CD4-positive, alpha-beta T cell treated with Interleukin-17A for 1 hour (primary cell): ENCODE measurements around the gene SH2D4B.
"Not testable (repeated sequence)": the region's sequence is repeated elsewhere in the genome, so short reads cannot be mapped to it uniquely, and the experiment has no call there.

ENCODE experiments used
- DNase-seq: peaks from one replicate; pipeline ENCODE4 v3.0.0-alpha.2; 2020

The SH2D4B gene

DNA sequence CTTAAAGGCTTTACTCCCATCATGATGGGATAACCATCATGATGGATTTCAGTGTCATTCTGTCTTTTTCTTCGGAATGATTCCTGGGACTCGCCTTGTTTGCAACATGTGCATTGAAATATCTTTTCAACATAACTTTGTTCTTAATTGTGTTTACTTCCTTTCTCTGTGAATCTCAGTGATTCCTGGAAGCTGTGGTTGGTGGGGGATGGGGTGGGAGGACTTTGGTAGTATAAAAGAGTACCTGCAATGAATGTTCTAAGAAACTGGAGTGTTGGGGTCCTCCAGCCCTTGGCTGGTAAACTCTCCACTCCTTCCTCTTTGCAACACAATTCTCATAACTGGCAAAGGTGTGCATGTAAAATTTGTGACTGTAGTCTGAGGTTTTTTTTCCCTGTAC, 11.5 kb upstream of the SH2D4B start:
- no peak for DNase-seq

DNA sequence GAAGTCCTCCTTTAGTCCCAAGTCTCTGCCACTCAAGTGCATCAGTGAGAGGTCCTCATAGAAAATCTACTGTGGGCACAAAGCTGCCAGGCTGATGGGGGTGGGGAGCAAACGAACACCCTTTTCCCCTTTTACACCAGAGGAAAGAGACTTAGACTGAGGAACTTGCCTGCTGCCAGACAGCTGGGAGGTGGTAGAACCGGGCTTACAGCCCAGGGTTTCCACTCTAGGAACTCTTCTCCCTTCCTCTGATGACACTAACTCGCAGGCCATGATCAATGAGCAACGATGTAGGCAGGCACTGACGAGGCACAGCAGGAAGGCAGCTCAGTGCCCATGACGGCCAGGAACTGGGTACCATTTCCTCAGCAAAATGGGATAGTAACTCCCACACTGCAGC, 11.0 kb upstream of the SH2D4B start:
- no peak for DNase-seq

DNA sequence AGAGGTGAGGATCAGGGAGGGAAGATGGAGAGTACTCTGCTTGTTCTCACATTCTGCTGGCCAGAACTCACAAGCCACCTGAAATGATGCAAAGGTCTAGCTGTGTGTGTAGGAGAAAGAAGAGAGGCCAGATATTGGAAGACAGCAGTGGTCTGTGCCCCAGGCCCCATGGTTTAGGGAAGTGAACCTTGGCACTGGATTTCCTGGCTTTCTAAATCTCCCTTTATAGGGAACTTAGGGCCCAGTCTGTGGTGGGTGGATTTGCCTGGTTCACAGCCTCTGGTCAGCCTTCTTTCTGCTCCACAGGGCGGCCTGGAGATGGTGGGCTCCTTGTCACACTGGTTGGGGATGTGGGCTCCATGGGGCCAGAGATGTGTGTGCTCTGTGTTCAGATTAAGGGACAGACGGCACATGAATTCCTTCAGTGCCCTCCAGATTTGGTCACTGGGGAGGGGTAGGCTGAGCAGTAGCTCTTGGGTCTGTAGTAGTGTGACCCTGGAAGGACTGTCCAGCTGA, 9.5 kb upstream of the SH2D4B start:
- DNase-seq, result no peak

DNA sequence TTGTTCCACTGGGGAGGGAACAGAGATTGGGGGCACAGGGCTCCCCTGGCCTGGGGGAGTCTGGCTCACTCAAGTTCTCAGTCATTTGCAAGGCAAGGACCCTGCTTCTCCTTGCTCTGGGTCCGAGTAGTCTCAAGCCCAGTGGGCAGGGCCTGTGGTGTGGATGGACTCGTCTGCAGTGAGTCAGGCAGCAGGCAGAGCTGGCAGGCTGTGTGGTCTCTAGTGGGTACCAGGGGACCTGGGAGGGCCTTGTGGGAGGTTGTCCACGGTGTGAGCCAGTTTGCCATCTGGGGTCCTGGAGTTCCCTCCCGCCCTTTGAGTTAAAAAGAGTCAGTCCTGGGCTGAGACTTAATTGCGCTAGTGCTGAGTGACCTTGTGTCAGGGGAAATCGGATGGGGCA, 8.8 kb upstream of the SH2D4B start:
- no peak for DNase-seq

DNA sequence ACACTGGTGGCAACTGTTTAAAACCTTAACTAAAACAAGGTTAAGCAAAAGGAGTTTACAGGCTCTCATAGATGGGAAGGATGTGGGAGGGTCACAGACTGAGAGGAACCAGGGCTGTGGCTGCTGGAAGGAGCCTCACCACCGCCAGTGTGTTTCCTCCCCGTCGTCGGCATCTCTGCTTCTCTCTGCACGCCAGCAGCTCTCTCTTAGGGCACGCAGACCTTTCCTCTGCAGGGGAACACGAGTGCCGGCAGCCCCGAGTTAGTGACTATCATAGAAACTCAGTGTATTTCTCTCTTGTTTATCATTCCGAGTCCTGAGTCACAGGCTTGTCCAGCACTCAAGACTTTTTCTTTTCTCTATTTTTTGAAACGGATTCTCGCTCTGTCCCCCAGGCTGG, 8.1 kb upstream of the SH2D4B start:
- peak; percentile 50 for DNase-seq

DNA sequence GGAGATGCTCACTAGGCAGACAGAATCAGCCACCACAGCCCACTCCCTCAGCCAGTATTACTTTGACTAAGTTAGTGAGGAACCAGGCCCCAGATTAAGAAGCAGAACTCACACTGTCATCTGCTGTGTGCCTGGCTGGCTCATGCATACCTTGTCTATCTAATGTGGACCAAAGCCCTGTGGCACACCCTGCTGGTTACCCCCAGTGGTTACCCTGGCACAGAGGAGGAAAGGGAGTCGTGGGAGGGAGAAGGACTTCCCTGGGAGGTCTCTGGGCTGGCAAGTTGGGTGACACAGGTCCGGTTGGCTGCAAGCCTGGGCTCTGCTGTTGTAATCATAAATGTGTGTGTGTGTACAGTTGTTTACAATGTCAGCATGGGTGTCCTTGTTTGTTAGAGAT, 7.5 kb upstream of the SH2D4B start:
- peak; percentile 49 for DNase-seq

DNA sequence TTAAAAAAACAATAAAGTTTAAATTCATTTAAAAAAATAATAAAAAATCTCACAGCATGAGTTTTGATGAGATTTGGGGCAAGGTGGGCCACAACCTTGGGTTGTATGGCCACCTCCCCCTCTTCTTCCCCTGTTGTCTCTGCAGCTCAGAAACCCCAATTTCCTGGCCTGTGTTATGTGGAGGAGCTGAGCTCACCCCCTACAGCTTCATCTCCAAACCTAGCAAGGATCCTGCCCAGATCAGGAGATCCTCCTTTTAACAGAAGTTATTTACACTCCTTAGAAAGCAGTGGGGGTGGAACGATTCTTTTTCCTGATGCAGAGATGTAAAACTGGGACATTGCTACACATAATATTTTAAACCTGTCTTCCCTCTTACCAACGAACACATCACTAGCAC, 6.9 kb upstream of the SH2D4B start:
- no peak for DNase-seq

DNA sequence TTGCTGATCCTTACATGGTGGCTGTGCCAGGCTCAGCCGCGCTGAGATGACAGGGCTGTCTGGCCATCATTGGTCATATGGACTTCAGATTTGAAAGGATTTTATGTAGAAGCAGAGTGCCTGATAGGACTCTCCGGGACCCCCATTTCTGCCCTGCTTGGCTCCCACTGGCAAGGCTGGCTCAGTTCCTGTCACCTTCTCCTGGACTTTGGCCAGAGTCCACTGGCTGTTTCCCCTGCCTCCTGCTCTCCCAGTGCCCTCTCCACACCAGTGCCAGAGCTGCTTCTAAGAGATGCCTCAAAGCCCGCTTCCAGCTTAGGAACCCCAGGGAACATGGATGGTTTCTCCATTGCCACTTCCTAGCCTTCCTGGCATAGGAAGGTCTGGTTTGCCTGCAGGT, 5.1 kb upstream of the SH2D4B start:
- no peak for DNase-seq

DNA sequence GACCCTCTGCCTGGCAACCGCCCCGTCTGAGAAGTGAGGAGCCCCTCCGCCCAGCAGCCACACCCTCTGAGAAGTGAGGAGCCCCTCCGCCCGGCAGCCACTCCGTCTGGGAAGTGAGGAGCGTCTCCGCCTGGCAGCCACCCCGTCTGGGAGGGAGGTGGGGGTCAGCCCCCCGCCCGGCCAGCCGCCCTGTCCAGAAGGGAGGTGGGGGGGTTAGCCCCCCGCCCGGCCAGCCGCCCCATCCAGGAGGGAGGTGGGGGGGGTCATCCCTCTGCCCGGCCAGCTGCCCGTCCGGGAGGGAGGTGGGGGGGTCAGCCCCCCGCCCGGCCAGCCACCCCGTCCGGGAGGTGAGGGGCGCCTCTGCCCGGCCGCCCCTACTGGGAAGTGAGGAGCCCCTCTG, 3.6 kb upstream of the SH2D4B start:
- not testable (repeated sequence) for DNase-seq

DNA sequence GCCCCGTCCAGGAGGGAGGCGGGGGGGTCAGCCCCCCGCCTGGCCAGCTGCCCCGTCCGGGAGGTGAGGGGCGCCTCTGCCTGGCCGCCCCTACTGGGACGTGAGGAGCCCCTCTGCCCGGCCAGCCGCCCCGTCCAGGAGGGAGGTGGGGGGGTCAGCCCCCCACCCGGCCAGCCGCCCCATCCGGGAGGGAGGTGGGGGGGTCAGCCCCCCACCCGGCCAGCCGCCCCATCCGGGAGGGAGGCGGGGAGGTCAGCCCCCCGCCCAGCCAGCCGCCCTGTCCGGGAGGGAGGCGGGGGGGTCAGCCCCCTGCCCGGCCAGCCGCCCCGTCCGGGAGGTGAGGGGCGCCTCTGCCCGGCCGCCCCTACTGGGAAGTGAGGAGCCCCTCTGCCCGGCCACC, 3.1 kb upstream of the SH2D4B start:
- DNase-seq, result not testable (repeated sequence)

DNA sequence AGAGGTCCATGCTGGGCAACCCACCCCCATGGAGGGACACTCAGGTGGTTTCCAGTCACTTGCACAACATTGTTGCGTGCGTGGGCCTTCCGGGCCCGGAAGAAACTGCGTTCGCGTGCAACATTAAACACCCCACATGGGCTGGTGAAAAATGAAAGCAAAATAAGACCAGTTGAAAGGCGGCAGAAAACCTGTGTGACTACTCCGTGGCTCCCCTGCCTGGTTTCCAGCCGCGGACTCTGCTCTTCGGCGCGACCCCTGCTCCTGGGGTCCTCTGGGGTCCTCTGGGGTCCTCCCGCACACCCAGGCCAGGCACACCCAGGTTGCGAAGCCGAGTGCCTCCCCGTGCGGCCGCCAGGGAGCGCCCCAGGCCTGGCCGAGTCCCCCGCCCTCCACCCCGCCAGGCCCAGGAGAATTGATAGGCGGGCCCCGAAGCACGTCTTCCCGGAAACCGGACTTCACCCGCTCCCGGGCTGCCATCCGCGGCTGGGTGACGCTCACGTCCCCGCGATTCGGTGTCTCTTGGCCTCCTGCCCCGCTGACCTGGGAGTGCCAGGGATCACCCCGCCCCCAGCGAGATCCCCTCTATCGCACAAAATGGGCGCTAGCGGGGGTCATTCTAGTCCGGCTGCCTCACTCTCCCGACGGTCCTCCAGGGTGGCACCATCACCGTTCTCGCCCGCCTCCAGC, 1.9 kb upstream of the SH2D4B start:
- peak; percentile 78 for DNase-seq

DNA sequence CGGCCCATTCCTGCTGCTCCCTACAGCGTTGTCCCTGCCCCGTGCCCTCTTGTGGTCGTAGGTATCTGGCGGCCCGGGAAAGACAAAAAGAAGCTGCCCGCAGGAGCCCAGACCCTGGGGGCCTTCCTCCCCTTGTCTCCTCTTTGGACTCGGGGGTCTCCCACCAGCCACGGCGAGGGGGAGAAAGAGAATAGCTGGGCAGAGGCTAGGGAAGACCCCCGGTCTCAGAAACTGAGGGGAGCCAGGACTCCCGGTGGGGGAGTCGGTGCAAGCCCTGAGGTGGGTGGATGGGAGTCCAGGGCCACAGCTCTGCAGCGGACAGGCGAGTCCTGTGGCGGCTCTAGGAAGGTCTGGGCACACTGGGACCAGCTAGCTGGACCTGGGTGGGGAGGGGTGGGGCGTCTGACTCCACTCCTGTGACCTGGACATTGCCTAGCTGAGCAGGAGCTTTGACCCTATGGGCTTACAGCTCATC, 1.3 kb upstream of the SH2D4B start:
- DNase-seq, result no peak

DNA sequence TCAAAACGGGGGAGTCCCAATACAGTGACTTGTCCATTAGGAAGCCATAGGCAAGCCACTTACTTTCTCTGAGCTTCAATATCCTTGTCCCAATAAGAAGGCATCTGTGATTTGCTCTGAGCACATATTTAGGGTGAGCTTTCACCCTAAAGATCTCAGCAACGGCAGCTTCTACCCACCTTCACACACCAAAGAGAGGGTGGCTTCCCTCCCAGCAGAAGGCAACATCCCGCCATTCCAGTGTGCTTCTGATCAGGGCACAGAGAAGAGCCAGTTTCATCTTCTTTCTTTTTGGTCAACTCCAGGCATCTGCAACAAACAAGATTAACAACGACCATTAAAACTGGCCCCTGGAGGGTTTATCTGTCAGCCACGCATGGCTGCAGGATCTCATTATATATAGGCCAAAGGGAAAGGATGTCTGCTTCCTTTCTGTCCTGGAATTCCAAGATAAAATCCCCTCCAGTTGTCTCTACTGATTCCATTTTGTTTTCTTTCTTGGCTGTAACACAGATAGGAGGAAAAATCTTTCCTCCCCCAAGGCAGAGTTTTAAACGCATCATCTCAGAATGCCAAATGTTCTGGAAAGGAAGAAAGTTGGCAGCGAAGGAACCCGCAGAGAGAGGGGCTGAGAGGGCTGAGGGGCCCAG, 491 bp upstream of the SH2D4B start:
- no peak for DNase-seq

DNA sequence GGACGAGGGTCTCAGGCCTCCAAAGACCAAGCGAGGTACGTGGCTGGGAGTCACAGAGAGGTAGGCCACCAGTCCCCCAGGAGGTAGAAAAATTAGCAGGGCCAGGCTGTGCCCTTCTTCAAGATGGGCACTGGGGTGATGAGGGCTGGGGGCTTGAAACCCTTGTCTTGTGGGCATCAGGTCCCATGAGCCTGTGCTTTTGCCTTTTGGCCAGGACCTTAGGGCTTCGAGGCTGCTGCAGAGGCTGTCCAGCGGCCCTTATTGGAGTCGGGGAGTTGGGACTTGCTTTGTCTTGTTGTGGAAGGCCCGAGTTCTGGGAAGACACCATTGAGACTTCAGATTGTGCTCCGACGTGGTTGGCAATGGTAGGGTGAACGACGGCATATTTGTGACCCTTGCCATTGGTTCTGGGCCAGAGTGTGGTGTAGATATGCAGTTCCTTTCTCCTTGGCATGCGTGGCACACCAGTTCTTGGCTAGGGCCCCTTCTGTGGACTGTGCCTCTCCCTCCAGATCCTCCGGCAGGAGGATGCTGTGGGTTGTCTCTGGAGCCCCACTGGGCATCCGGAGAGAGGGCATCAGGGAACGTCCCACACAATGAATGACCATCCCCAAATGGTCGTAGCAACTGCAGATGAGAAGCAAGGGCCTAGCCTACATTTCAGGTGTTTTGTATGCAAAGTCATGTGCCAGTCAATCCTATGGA, 931 bp downstream of the SH2D4B start:
- DNase-seq, result no peak

DNA sequence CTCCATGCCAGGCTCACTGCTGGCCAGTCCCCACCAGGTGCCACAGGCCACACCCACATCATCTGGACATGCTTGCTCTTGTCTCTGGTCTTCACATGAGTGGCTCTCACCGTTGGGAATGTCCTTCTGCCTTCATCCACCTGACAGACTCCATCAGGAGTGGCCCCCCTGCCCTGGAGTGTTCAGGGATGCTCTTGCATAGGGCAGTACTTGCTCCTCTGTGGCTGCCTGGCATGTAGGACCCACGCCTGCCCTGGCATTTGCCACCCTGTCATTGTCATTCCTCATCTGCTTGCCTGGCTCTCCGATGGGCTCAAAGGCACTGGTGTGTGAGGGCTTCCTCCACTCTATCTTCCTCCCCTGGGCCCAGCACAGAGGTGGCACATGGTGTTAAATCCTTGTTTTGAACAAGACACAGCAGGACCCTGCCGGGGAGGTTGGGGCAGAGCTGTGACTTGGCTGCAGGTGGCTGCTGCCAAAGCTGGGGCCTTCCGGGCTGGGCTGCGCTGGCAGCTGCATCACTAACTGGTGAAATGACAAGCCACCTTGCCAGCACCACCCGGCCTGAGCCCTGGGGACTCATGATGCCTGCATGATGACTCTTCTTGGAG, 1.8 kb downstream of the SH2D4B start:
- DNase-seq, result no peak

DNA sequence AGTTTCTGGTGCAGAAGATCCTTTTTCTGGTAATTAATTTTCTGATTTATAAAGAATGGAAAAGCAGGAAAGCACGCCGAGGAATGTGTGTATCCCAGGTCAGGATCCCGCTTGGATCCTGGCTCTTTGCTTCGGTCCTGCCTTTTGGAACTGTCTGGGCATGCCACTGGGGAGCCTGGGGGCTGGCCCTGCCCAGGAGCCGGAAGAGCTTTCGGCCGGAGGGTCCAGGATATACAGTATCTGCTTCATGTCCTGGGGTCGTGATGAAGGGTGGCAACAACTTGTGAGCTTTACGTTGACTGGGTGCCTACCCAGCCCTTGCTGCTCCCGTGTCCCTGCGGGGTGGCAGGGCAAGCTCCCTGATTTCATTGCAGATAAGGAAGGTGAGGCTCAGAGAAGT, 2.4 kb downstream of the SH2D4B start:
- no peak for DNase-seq

DNA sequence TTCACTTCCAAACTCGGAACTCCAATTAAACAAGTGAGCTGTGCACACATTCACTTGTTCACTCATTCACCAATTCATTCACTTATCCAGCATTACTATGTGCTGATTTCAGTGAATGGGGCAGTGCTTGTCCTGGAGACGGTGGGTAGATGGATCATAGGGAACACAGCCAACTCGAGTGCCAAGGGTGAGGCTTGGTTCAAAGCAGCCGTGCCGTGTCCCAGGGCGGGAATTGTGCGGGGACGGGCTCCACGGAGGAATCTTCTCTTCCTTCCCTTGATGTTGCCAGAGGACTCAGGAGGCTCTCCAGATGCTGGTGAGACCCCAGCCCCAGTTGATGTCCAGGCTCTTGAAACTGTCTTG, 2.9 kb downstream of the SH2D4B start:
- no peak for DNase-seq

DNA sequence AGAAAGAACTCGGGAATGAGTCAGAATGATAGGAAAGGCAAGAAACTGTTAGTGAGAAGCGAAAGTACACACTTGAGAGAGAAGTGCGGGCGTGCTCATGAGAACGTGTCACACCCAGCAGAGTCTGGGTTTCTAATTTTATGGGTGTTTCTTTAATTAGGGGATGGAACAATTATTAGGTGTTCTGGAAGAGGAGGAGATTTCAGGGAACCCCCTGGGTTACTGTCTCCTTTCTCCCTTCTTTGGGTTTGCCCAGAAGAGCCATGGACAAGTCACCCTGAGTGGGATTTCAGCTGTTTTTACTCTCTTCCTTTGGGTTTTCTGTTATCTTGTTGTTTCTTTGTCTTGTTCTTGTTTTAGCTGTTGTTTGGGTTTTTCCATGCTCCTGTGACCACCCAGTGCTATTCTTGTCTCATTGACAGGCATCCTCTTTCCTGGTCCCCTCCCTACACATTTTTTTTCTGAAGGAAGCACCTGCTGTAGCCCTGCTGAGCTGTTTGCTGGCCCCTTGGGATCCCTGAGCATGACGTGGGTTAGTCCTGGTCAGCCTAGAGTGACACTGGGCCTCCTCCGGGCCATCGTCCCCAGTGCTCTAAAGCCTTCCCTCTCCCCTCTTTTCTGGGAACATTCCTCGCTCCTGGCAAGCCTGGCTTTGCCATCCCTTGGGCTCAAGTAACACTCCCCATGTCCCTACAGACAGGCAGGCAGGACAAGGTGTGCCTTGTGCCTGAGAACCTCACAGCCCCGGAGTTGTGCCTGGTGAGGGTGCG, 3.5 kb downstream of the SH2D4B start:
- no peak for DNase-seq

DNA sequence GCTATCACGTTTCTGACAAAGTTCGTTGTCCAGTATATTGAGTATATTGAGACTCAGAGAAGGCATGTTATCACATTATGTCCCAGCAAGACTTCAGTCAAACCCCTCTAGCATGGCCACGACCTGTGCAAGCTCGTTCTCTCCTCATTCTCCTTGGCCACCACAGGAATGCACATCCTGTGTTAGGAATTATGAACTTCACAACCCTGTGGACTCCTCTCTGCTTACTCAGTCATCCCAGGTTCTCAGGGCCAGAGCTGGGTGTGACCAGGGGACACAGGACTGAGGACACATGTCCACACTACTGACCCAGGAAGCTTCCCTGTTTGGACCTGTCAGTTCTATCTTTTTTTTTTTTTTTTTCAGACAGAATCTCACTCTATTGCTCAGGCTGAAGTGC, 4.4 kb downstream of the SH2D4B start:
- DNase-seq, result no peak

DNA sequence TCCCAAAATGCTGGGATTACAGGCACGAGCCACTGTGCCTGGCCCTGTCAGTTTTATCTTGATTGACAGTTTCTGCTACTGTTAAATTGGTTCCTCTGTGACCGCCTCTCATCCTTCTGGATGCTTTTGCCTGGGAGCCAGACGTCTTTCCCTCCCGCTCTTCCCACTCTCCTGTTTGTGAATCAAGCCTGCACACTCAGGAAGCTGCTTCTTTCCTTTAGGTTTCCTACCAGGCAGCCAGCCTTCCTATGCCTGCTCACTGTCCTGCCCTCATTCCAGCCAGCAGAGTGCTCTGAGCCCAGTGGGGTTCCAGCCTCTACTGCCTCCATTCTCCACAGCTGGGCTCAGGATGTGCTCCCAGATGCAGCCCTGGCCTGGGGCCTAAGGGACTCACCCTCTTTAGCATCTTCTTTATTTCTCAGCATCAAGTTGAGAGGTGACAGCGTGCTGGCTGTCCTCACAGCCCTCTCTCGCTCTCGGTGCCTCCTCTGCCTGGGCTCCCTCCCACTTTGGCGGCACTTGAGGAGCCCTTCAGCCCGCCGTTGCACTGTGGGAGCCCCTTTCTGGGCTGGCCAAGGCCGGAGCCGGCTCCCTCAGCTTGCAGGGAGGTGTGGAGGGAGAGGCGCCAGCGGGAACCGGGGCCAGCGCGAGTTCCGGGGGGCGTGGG, 5.1 kb downstream of the SH2D4B start:
- no peak for DNase-seq

DNA sequence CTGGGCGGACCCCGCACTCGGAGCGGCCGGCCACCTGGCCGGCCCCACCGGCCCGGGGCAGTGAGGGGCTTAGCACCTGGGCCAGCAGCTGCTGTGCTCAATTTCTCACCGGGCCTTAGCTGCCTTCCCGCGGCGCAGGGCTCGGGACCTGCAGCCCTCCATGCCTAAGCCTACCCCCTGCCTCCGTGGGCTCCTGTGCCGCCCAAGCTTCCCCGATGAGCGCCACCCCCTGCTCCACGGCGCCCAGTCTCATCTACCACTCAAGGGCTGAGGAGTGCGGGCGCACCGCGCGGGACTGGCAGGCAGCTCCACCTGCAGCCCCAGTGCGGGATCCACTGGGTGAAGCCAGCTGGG, 5.6 kb downstream of the SH2D4B start:
- DNase-seq, result not testable (repeated sequence)

DNA sequence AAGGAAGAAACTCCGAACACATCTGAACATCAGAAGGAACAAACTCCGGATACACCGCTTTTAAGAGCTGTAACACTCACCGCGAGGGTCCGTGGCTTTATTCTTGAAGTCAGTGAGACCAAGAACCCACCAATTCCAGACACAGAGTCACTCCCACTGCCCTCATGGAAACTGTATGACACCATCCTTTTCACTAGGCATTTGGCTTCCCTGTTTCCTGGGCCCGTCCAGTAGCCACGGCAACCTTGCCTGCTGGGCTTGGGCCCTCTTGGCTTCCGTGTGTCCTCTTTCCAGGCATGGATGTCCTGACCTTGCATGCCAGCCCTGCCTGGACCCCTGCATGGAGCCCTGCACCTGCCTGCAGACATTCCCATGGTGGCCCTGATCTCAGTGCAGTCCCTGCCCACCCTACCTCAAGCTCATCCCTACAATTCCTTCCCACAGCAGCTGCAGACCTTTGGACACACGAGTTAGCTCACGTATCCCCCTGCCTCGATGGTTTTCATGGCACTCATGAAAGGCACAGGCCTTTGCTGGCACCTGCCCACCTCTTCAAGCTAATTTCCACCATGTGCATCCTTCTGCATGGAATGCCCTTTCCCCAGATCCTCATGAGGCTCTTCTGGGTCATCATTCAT, 6.7 kb downstream of the SH2D4B start:
- no peak for DNase-seq
